Small intestine (tissue), 7 donors: ENCODE data around the gene TBC1D16. TPM values are rescaled to one million over a fixed set of nuclear protein-coding genes. Genes with fewer than 3 reads are reported as not detected.

Experiments
- DNase-seq, 2 donors: peaks; one replicate each; pipeline versions ENCODE4 v3.0.0 to v3.0.0-alpha.2; 2013
- FAIRE-seq: peaks from 2 replicates; lab custom pipeline; 2012; peaks lifted over from hg19 to GRCh38; lab: Jason Lieb, UNC
- H3K27ac ChIP-seq, 3 donors: one replicate each; pipeline ENCODE4 v1.5.1; 2013; ENCODE audit warnings: low read length in 2 of 3, mild to moderate bottlenecking in 2 of 3, control low read depth in 1 of 3, inconsistent platforms in 1 of 3, low read depth in 1 of 3, moderate library complexity in 1 of 3
- H3K27me3 ChIP-seq, 3 donors: one replicate each; pipeline ENCODE4 v1.6.1; 2013; ENCODE audit warnings: low read length in 3 of 3, inconsistent platforms in 1 of 3; ENCODE audit not compliant: control insufficient read depth in 3 of 3, insufficient read depth in 3 of 3
- H3K36me3 ChIP-seq, 3 donors: one replicate each; pipeline ENCODE4 v1.6.1; 2013; ENCODE audit warnings: low read length in 3 of 3, inconsistent platforms in 1 of 3, low read depth in 1 of 3, mild to moderate bottlenecking in 1 of 3, moderate library complexity in 1 of 3; ENCODE audit not compliant: control insufficient read depth in 3 of 3, insufficient read depth in 2 of 3
- H3K4me1 ChIP-seq, 3 donors: one replicate each; pipeline ENCODE4 v1.6.1; 2013; ENCODE audit warnings: low read length in 2 of 3, inconsistent platforms in 1 of 3, low read depth in 1 of 3, mild to moderate bottlenecking in 1 of 3, moderate library complexity in 1 of 3; ENCODE audit not compliant: control insufficient read depth in 3 of 3, insufficient read depth in 2 of 3
- H3K4me3 ChIP-seq, 3 donors: one replicate each; pipeline ENCODE4 v1.5.1; 2013; ENCODE audit warnings: low read length in 3 of 3, control low read depth in 1 of 3, inconsistent platforms in 1 of 3, low read depth in 1 of 3, mild to moderate bottlenecking in 1 of 3, moderate library complexity in 1 of 3
- H3K9me3 ChIP-seq, 2 donors: one replicate each; pipeline ENCODE4 v1.6.1; 2013; ENCODE audit warnings: low read depth in 1 of 2, low read length in 1 of 2; ENCODE audit not compliant: control insufficient read depth in 2 of 2, insufficient read depth in 1 of 2
- WGBS, 3 donors: extraction: QIAGEN DNeasy Blood & Tissue Kit; methylation state at CpG; one replicate each; pipeline ENCODE4 v1.1.7; 2013; 5-methylcytosine and 5-hydroxymethylcytosine counted together
- polyA plus RNA-seq, 4 donors: library from polyadenylated mRNA; stranded (reverse) in 3 of 4; unstranded in 1 of 4; fragments of 200-250 nt in 3 of 4; fragments of 120-200 nt in 1 of 4; gene quantifications; one replicate each; pipeline versions ENCODE4 v1.2.1 to v1.2.3, GENCODE V29; 2013
- donor health status: healthy with polysubstance abuse.
- donor health status: control.
- donor health status: control.
- donor health status: Bipolar disorder and iron deficiency.
- donor health status: healthy.

The TBC1D16 gene
- polyA plus RNA-seq, 4 donors: 1.6 to 30.6 (median 15.2) TPM

DNA sequence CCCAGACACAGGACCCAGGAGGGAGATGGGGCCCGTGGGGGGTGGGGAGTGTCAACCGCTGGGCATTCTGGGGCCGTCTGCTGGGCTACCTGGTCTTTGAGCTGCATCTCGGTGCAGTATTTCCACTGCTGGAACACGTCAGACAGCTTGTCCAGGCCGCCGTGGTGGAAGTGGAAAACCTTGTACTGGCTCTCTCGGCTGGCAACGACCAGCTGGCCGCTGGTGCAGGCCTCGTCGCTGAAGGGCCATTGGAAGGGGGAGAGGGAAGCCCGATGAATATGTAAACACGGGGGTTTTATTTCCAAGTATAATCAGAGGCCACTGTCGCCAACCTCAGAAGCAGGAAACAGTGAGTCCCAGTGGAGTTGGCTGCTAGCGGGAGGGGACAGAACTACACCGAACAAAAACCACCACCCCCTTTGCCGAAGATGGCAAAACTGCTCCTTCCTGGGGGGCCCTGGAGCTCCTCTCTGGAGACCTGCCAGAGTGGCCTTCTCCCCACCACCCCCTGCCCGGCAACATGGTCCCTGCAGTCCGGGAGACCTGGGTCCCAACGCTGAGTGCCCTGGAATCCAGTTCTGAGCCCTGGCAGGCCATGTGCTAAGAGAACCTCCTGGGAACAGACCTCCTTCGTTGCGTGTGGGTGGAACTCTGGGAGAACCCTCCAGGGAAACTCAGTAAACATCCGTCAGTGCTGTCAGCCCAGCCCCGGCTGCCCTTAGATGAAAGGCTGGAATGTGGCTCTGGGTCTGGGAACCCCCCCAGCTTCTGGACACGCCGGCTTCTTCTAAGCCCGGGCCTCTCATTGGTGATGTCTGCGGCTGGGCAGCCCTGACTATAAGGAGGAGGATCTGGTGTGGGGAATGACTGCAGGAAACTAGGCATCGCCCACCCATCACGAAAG lies 84.1 kb downstream of the TBC1D16 start:
- H3K36me3 ChIP-seq: peaks cover 0 to 69% (median 0%) of the 10 kb centered on the region in 3 donors
- 30 to 34% (median 34%) methylated on average over 28 to 31 of the region's 31 CpGs for WGBS, 3 donors
- no peaks in the 10 kb centered on the region for H3K9me3 ChIP-seq
- peak overlapping the region in 2 of 3 donors; percentile 74 to 91 for H3K27ac ChIP-seq
- H3K4me3 ChIP-seq: no peak overlapping the region
- peaks cover 0 to 55% (median 5%) of the 10 kb centered on the region in 3 donors for H3K4me1 ChIP-seq
- DNase-seq (peak; percentile 58 to 63), FAIRE-seq (no peak)
- H3K27me3 ChIP-seq: no peaks in the 10 kb centered on the region

DNA sequence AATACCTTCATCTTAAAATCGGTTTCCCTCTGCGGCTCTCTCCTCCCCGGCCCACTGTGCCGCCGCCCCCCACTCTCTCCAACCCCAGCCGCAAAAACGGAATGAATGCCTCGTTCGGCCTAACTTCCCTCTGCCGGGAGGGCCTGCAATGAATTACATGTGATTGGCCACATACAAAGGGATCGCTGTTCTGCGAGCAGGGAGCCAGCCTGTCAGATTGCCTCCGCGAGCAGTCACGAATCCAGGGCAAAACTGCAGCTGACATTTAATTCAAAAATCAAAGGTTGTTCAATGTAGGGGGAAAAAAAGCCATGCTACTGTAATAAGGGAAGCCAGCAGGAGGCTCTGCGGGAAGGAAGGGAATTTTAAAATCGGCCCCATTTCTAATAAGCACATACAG lies 84.9 kb downstream of the TBC1D16 start:
- Histone ChIP-seq H3K9me3 (no peaks in the 10 kb centered on the region), H3K27me3 (no peaks in the 10 kb centered on the region), H3K4me3 (peak overlapping the region in 2 of 3 donors; percentile 14 to 23), H3K36me3 (peaks cover 0 to 77% (median 0%) of the 10 kb centered on the region in 3 donors), H3K4me1 (peaks cover 0 to 55% (median 5%) of the 10 kb centered on the region in 3 donors), H3K27ac (peak overlapping the region in 2 of 3 donors; percentile 74 to 91)
- WGBS, 3 donors: 11 to 51% (median 28%) methylated on average over 17 of the region's 17 CpGs
- no peak for FAIRE-seq
- peak; percentile 54 to 73 for DNase-seq

DNA sequence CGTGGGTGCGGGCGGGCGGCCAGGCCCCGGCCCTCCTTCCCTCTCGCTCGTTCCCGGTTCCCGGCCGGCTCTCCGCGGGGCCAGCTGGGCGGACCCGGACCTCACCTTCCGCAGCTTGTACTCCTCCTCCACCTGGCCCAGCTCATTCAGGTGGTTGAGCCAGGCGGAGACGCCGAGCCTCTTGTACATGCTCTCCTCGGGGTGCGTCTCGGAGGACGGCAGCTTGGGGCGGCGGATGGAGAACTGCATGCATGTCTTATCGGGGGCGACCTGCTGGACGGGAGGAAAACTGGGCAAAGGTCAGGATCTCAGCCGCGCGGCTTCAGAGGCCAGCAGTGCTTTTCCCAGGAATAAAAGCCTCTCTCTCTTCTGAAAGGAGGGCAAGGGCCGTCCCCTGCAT lies 85.4 kb downstream of the TBC1D16 start:
- peak; percentile 72 to 84 for DNase-seq

DNA sequence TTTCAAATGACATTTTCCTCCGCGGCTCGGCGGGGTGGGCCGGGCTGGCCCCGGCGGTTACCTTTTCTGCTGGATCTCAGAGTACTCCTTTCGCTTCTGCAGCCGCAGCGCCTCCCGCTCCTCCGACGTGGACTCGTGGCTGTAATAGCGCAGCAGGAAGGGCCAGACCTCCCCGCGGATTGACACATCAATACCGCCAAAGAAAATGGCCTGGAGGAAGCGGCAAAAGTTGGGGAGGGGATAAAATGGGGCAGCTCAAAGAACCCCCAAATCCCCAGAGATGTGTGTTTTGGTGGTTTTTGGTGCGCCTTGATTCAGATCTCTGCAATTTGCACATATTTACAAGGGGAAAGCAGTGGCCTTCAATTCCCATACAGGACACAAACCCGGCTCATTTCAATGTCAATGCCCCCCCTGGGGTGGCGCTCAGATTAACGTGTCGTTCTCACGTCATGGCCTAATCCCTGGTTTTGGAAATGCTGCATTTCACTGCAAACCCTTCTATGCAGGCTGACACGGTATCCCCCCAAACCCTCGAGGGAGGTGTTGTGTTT lies 85.9 kb downstream of the TBC1D16 start:
- H3K36me3 ChIP-seq: peaks cover 0 to 83% (median 0%) of the 10 kb centered on the region in 3 donors
- H3K4me1 ChIP-seq: peaks cover 0 to 55% (median 5%) of the 10 kb centered on the region in 3 donors
- no peaks in the 10 kb centered on the region for H3K27me3 ChIP-seq
- DNase-seq (no peak), FAIRE-seq (no peak)
- peak overlapping the region in 1 of 3 donors; percentile 14 for H3K4me3 ChIP-seq
- H3K27ac ChIP-seq: peak overlapping the region in 2 of 3 donors; percentile 66 to 91
- no peaks in the 10 kb centered on the region for H3K9me3 ChIP-seq
- 82 to 87% (median 85%) methylated on average over 27 of the region's 27 CpGs for WGBS, 3 donors

More for the DNA sequence above, 85.4 kb downstream of the TBC1D16 start:
- no peaks in the 10 kb centered on the region for H3K27me3 ChIP-seq
- peaks cover 0 to 82% (median 0%) of the 10 kb centered on the region in 3 donors for H3K36me3 ChIP-seq
- WGBS, 3 donors: 15 to 65% (median 51%) methylated on average over 29 to 31 of the region's 31 CpGs
- H3K27ac ChIP-seq: peak overlapping the region in 2 of 3 donors; percentile 66 to 91
- H3K4me3 ChIP-seq: peak overlapping the region in 2 of 3 donors; percentile 14 to 23
- peaks cover 0 to 55% (median 5%) of the 10 kb centered on the region in 3 donors for H3K4me1 ChIP-seq
- no peak for FAIRE-seq
- no peaks in the 10 kb centered on the region for H3K9me3 ChIP-seq

DNA sequence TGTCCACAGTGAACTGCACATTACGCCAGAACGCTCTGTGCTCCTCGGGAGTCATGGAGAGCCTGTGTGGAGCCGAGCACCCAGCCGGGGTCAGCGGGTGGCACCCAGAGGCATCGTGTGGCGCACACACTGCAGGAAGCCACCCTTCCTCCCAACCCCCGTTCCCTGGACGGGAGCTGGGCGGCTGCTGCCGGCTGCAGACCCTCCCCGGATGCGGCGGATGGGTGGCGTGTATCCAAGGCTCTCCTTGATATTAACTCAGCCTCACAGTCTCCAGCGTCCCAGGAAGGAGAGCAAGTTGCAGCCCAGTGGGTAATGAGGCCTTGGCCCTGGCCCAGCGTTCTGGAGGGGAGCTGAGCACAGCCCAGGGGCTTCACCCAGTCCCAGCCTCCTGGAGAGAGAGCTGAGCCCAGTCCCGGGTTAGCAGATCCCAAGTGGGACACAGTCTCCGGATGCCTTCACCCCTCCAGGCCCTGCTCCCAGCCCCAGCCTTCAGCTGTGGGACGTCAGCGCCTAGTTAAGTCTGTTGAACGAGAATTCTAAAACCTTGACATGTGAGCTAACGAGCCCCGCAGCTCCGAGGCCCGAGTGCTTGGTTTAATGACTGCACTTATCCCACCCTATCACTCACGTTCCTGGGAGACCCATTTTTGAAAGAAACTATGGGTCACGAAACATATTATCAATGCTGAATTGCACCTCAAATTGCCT lies 86.6 kb downstream of the TBC1D16 start:
- WGBS, 3 donors: 87 to 93% (median 92%) methylated on average over 29 of the region's 29 CpGs
- DNase-seq (no peak), FAIRE-seq (no peak)
- peaks cover 0 to 83% (median 0%) of the 10 kb centered on the region in 3 donors for H3K36me3 ChIP-seq
- no peaks in the 10 kb centered on the region for H3K9me3 ChIP-seq
- H3K4me3 ChIP-seq: no peak overlapping the region
- peaks cover 0 to 50% (median 5%) of the 10 kb centered on the region in 3 donors for H3K4me1 ChIP-seq
- no peaks in the 10 kb centered on the region for H3K27me3 ChIP-seq
- H3K27ac ChIP-seq: no peak overlapping the region

DNA sequence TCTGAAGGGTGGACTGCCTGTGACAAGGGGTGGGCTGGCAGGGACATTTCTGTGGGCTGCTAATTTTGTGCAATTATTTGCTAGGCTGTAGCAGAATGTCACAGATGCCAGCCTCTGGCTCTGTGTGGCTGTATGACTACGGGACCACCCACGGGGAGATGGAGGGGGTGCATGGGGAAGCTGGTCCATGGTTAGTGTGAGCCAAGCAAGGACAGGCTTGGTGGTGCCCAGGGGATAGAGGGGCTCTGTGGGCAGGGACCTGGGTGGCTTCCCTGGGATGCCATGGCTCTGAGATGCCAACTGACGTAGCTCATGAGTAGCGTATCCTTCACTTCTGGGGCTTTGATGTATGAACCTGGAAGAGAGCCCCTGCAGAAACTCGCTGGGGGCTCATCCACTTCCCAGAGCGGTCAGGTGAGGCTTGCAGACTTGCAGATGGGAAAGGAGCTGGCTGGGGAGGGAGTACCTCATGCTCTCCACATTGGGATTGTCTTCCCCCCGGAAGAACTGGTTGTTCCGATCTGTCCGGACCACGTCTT lies 87.2 kb downstream of the TBC1D16 start:
- DNase-seq (no peak), FAIRE-seq (no peak)
- Histone ChIP-seq H3K4me3 (no peak overlapping the region), H3K27me3 (no peaks in the 10 kb centered on the region), H3K9me3 (no peaks in the 10 kb centered on the region), H3K4me1 (peaks cover 0 to 46% (median 5%) of the 10 kb centered on the region in 3 donors), H3K27ac (no peak overlapping the region), H3K36me3 (peaks cover 0 to 89% (median 0%) of the 10 kb centered on the region in 3 donors)
- 90 to 95% (median 95%) methylated on average over 10 of the region's 10 CpGs for WGBS, 3 donors

DNA sequence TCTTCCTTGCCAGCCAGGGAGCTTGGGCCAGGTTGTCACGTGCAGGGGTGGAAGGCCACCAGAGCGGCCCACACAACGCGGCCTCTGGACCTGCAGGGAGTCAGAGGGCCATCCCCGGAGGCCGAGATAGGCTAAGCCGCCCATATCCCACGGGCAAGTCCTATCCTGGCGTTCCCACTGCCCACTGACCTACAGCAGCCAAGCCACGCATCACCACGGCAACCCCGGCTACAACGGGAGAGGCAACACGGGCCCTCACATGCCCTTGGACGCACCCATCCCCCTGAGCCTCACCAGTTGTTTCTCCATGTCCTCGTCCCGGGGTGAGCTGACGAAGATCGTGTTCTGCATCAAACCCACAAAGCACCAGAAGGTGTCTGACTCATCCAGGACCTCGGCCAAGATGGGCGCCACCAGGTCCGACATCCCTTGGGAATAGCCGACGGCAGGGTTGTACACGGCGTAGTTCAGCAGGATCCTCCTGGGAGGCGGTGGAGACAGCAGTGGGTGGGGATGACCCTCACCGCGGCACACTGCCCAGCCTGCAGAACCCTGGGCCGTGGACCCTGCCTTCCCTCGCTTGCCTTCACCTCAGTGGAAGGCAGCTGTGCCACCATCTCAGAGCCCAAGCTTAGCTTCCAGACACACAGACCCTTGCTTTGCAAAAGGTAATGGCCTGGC lies 88.2 kb downstream of the TBC1D16 start:
- no peaks in the 10 kb centered on the region for H3K9me3 ChIP-seq
- FAIRE-seq (no peak), DNase-seq (no peak)
- WGBS, 3 donors: 87 to 93% (median 88%) methylated on average over 31 of the region's 31 CpGs
- H3K36me3 ChIP-seq: peaks cover 0 to 97% (median 2%) of the 10 kb centered on the region in 3 donors
- no peak overlapping the region for H3K27ac ChIP-seq
- peaks cover 0 to 36% (median 2%) of the 10 kb centered on the region in 3 donors for H3K4me1 ChIP-seq
- no peaks in the 10 kb centered on the region for H3K27me3 ChIP-seq
- no peak overlapping the region for H3K4me3 ChIP-seq
